ENCODE measurements around the gene DPYSL5. TPM values are rescaled to one million over a fixed set of nuclear protein-coding genes. Genes with fewer than 3 reads are reported as not detected.

Gene DPYSL5
- polyA plus RNA-seq, 1 donor from 2014 or later = 111 TPM

DNA sequence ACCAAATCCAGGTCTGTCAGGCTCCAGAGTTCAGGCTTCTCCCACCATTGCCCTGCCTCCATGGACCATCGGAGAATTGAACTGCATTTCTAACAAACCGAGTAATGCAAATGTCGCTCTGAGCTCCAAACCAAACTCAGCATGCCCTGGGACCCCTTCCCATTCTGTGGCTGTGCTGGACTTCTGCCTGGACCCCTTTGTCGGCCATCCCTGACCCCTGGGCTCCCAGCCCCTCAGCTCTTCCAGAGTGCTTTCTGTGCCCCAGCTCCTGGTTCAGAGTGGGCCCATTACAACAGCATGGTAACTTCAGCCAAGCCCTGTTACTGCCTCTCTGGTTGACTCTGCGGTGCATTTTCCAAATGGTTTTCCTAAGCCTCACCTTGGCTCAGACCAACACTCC is 67.4 kb downstream of the DPYSL5 start:
- Histone ChIP-seq H3K79me2 (replicated peaks; ENCODE audit: insufficient read depth, low read length) (peaks cover 72% of the 10 kb centered on the region), H3K4me3 (ENCODE audit: low read length) (no peak overlapping the region), H3K9me3 (ENCODE audit: low read length) (no peaks in the 10 kb centered on the region), H3F3A (ENCODE audit: insufficient read depth, low read length, poor library complexity, severe bottlenecking) (peaks cover 21% of the 10 kb centered on the region), H3K9me2 (ENCODE audit: insufficient read depth, low read length) (no peaks in the 10 kb centered on the region), H3K27me3 (ENCODE audit: insufficient read depth, low read depth, low read length) (no peaks in the 10 kb centered on the region), H3K36me3 (ENCODE audit: insufficient read depth, low read length) (peaks cover 9% of the 10 kb centered on the region), H3K9ac (ENCODE audit: low read length) (peak overlapping the region; percentile 81), H2AFZ (ENCODE audit: low read depth, low read length) (no peak overlapping the region), H3K27ac (ENCODE audit: low read length) (peak overlapping the region; percentile 99), H3K4me2 (ENCODE audit: low read length) (no peak overlapping the region), H4K20me1 (ENCODE audit: insufficient read depth) (no peaks in the 10 kb centered on the region)
- no peak for TF ChIP-seq EP300 (conservative IDR thresholded peaks at IDR 0.05; ENCODE audit: poor library complexity, severe bottlenecking)
- TF ChIP-seq, protein P1, sequence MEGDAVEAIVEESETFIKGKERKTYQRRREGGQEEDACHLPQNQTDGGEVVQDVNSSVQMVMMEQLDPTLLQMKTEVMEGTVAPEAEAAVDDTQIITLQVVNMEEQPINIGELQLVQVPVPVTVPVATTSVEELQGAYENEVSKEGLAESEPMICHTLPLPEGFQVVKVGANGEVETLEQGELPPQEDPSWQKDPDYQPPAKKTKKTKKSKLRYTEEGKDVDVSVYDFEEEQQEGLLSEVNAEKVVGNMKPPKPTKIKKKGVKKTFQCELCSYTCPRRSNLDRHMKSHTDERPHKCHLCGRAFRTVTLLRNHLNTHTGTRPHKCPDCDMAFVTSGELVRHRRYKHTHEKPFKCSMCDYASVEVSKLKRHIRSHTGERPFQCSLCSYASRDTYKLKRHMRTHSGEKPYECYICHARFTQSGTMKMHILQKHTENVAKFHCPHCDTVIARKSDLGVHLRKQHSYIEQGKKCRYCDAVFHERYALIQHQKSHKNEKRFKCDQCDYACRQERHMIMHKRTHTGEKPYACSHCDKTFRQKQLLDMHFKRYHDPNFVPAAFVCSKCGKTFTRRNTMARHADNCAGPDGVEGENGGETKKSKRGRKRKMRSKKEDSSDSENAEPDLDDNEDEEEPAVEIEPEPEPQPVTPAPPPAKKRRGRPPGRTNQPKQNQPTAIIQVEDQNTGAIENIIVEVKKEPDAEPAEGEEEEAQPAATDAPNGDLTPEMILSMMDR (IDR thresholded peaks at IDR 0.05; ENCODE audit: poor library complexity, severe bottlenecking) = no peak
- TF ChIP-seq RAD21 (conservative IDR thresholded peaks at IDR 0.05) = no peak
- no peak for TF ChIP-seq POLR2AphosphoS5 (IDR thresholded peaks at IDR 0.05)
- TF ChIP-seq EZH2 (IDR thresholded peaks at IDR 0.05; ENCODE audit: borderline replicate concordance, insufficient read depth, low read length, poor library complexity, severe bottlenecking) = no peak
- TF ChIP-seq TAF1 (IDR thresholded peaks at IDR 0.05; ENCODE audit: low read depth) = no peak
- no peak for TF ChIP-seq SMC3 (conservative IDR thresholded peaks at IDR 0.05; ENCODE audit: poor library complexity)

DNA sequence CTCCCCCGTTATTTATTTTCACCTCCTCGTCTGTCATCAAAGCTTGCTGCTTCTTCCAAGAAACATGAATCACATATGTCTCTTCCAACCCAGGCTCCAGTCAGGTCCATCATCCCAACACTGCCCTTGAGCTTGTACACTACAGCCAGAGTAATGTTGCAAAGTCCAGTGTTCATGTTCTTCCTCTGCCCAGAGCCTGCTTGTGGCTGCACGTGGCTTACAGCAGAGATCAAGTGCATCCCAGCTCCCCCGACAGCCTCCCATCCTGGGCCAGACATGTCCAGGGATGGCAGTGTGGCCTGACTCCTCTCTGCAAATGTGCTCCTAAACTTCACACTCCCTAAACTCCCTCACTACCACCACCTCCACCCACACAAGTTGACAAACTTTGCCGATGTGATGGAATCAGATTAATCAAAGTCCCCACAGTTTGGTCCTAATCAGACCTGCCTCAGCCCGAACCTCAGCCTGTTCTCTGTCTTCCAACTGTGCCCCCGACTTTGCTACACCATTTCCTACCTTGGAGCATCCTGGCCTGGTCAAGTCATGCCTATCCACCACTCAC is 68.3 kb downstream of the DPYSL5 start:
- no peak overlapping the region for H3K9ac ChIP-seq (ENCODE audit: low read length)
- H3K79me2 ChIP-seq (replicated peaks; ENCODE audit: insufficient read depth, low read length) = peaks cover 72% of the 10 kb centered on the region
- no peaks in the 10 kb centered on the region for H3K9me3 ChIP-seq (ENCODE audit: low read length)
- H3F3A ChIP-seq (ENCODE audit: insufficient read depth, low read length, poor library complexity, severe bottlenecking) = peaks cover 21% of the 10 kb centered on the region
- no peak overlapping the region for H2AFZ ChIP-seq (ENCODE audit: low read depth, low read length)
- no peak overlapping the region for H3K4me3 ChIP-seq (ENCODE audit: low read length)
- H4K20me1 ChIP-seq (ENCODE audit: insufficient read depth) = no peaks in the 10 kb centered on the region
- H3K27me3 ChIP-seq (ENCODE audit: insufficient read depth, low read depth, low read length) = no peaks in the 10 kb centered on the region
- H3K27ac ChIP-seq (ENCODE audit: low read length) = no peak overlapping the region
- TF ChIP-seq EZH2 (IDR thresholded peaks at IDR 0.05; ENCODE audit: borderline replicate concordance, insufficient read depth, low read length, poor library complexity, severe bottlenecking) (no peak), SMC3 (conservative IDR thresholded peaks at IDR 0.05; ENCODE audit: poor library complexity) (no peak), POLR2AphosphoS5 (IDR thresholded peaks at IDR 0.05) (no peak), RAD21 (conservative IDR thresholded peaks at IDR 0.05) (no peak), EP300 (conservative IDR thresholded peaks at IDR 0.05; ENCODE audit: poor library complexity, severe bottlenecking) (no peak), MXI1 (conservative IDR thresholded peaks at IDR 0.05; ENCODE audit: poor library complexity, severe bottlenecking) (no peak), TAF1 (IDR thresholded peaks at IDR 0.05; ENCODE audit: low read depth) (no peak)
- TF ChIP-seq, protein P2, sequence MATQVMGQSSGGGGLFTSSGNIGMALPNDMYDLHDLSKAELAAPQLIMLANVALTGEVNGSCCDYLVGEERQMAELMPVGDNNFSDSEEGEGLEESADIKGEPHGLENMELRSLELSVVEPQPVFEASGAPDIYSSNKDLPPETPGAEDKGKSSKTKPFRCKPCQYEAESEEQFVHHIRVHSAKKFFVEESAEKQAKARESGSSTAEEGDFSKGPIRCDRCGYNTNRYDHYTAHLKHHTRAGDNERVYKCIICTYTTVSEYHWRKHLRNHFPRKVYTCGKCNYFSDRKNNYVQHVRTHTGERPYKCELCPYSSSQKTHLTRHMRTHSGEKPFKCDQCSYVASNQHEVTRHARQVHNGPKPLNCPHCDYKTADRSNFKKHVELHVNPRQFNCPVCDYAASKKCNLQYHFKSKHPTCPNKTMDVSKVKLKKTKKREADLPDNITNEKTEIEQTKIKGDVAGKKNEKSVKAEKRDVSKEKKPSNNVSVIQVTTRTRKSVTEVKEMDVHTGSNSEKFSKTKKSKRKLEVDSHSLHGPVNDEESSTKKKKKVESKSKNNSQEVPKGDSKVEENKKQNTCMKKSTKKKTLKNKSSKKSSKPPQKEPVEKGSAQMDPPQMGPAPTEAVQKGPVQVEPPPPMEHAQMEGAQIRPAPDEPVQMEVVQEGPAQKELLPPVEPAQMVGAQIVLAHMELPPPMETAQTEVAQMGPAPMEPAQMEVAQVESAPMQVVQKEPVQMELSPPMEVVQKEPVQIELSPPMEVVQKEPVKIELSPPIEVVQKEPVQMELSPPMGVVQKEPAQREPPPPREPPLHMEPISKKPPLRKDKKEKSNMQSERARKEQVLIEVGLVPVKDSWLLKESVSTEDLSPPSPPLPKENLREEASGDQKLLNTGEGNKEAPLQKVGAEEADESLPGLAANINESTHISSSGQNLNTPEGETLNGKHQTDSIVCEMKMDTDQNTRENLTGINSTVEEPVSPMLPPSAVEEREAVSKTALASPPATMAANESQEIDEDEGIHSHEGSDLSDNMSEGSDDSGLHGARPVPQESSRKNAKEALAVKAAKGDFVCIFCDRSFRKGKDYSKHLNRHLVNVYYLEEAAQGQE (IDR thresholded peaks at IDR 0.05; ENCODE audit: borderline replicate concordance) = no peak
- TF ChIP-seq, protein P1 (IDR thresholded peaks at IDR 0.05; ENCODE audit: poor library complexity, severe bottlenecking) = no peak
- no peak overlapping the region for H3K4me2 ChIP-seq (ENCODE audit: low read length)
- peaks cover 8% of the 10 kb centered on the region for H3K36me3 ChIP-seq (ENCODE audit: insufficient read depth, low read length)
- no peaks in the 10 kb centered on the region for H3K9me2 ChIP-seq (ENCODE audit: insufficient read depth, low read length)

Data from neural cell (in vitro differentiated cells).